Cardiac fibroblast (primary cell): ENCODE data around the gene MSI2.

ENCODE experiments used
- DNase-seq, 2 donors: peaks; one replicate each; pipeline versions ENCODE4 v3.0.0 to v3.0.0-alpha.2; 2010; ENCODE audit warnings: low read depth in 2 of 2
- H3K4me3 ChIP-seq, 2 donors: replicated peaks in 1 of 2; 1 replicate in 1 of 2; 2 replicates in 1 of 2; pipeline ENCODE4 v1.5.1; 2011; ENCODE audit warnings: low read depth in 2 of 2, low read length in 2 of 2, mild to moderate bottlenecking in 2 of 2, moderate library complexity in 1 of 2
- CTCF ChIP-seq: IDR thresholded peaks from one replicate; pipeline ENCODE4 v1.5.1; 2011; ENCODE audit warnings: low read depth, mild to moderate bottlenecking, low read length, inconsistent platforms

MSI2 gene

GRCh38 chr17:57282296-57282695 lies 26.0 kb downstream of the MSI2 start:
- no peak overlapping the region for H3K4me3 ChIP-seq
- no peak for DNase-seq
- TF ChIP-seq CTCF, result no peak

DNA sequence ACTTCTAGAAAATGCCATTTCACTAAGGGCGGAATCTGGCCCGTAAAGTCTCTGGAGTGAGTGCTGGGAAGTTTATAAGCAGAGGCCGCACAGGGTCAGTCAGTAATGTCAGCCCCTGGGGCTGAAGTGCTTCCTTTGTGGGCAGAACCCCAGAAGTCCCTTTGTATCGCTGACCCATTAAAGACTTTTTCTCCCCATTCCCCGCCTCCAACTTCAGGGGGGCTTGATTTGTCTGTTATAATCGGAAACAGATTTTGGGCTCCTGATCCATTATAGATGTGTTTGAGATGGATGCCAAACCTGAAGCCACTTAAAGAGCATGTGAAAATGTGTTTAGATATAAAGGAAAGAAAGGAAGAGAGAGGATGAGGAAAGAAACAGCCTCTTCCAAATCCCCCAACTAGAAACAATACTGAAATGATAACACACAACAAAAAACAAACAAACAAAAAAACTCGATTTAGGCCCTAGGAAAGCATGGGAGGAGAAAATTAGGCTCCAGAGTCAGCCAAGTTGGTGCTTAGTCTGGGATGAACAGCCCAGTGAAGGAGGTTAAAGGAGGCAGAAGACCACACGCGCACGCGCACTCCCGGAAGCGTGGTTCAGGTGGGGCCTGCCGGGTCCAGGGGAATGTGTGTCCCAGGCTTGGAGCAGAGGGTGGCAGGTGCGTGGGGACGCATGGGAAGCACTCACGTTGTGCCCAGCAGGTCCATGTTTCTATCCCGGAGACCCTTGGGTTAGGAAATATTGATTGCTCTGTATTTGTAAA lies 27.1 kb downstream of the MSI2 start:
- DNase-seq, result no peak
- TF ChIP-seq CTCF, result no peak
- no peak overlapping the region for H3K4me3 ChIP-seq

GRCh38 chr17:57284583-57284982 lies 28.3 kb downstream of the MSI2 start:
- no peak for TF ChIP-seq CTCF
- no peak for DNase-seq
- no peak overlapping the region for H3K4me3 ChIP-seq

- DNase-seq, result no peak
- TF ChIP-seq CTCF, result no peak
- no peak overlapping the region for H3K4me3 ChIP-seq
These were observed 28.8 kb downstream of the MSI2 start for GRCh38 chr17:57284984-57285646.

DNA sequence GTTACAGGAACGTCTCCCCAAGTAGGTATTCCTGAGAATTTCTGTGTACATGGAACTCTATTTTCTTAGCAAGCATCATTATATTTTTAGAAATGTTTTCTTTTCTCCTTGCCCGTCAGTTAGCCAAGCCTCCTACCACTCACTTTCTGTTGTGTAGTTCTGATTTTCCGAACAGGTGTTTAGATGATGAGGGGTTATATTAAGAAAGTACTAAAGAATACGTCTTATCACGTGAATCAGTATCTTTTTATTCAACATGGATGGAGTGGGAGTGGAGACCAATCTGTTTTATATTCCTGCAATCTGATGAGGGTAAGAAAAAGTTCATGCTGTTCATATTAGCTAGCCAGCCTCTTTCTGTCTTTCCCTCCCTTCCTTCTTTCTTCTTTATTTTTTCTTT lies 29.4 kb downstream of the MSI2 start:
- no peak for DNase-seq
- H3K4me3 ChIP-seq, result no peak overlapping the region
- TF ChIP-seq CTCF, result no peak

DNA sequence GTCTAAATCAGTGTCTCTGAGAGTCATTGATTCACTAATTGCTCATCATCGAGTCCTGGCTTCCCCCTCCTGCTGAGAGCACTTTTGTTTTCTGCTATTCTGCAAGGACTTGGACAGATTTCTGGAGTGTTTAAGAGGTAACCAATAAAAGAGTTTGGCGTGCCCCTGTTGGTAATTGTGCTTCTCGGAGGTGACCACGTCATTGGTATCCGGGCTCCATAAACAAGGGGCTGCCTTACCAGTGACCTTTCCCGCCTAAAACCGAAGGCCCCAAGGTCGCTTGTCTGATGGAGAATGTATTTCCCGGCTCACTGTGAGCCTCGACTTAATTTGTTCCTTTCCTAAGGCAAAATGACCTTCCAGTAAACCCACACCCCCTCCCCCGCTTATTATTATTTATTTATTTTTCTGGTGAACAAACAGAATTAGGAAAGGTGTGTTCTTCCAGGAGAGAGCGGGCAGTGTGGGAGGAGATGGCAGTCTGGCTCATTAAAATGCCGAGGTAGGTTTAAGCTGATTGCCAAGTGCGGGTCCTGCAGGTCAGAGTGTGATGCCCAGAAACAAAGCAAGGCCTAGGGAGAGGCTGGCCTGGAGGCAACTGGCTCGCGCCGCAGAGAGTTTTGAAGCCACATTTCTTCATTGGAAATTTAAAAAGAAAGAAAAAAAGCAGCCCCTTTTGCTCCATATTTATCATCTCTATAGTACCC lies 30.2 kb downstream of the MSI2 start:
- H3K4me3 ChIP-seq, result no peak overlapping the region
- no peak for DNase-seq
- TF ChIP-seq CTCF, result no peak
